GM18507 (cell line): ENCODE measurements around the gene SUGCT.
"Not testable (repeated sequence)": the region's sequence is repeated elsewhere in the genome, so short reads cannot be mapped to it uniquely, and the experiment has no call there.

Experiments used
- DNase-seq: peaks from one replicate; pipeline ENCODE4 v3.0.0; 2011; ENCODE audit warnings: low read depth; ENCODE audit not compliant: insufficient read length; ENCODE audit errors: extremely low spot score
- FAIRE-seq: peaks from 2 replicates; lab custom pipeline; 2011; peaks lifted over from hg19 to GRCh38; lab: Jason Lieb, UNC

Gene SUGCT

DNA sequence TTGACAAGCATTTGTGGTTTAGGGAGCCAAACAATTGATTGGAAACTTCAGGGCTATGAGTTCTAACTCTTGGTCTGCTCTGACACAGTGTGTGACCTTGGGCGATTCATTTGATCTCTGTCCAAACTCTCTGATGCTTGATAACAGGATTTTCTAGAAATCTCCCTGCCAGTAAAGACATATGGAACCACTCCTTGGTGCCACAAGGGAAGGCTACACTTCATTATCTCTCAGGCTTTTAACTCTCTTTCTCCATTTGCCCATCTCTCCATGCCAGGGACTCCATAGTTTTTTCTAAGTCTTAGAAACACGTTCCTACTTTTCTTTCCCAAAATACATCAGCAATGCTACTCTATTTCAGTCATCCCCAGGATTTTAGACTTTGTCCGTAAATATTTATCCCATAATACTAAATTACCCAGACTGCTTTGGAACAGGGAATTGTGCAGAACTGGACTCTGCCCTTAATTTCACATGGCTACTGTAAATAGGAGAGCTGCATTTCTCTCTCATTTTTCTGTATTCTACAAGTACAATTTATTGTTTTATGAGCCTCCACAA, 488.2 kb downstream of the SUGCT start:
- FAIRE-seq, result no peak

DNA sequence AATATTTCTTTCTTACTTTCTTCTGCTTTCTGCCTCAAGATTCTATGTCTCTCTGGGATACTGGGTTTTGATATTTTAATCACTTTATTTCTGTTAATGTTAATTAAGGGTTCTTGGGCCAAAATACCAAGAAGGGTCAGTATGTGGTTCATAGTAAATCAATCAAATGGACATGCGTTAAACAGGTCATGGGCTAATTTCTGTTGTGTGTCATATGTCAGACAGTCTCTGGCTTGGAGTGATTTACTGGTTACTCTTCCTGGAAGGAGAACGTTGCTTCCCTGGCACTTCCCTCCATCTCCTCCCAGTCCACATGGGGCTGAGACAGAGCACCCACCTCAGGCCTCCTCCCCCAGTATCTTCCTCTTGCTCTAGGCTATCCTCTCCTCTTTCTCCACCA, 489.1 kb downstream of the SUGCT start:
- FAIRE-seq (no peak), DNase-seq (no peak)

More for the DNA sequence above, 488.2 kb downstream of the SUGCT start:
- DNase-seq, result no peak

DNA sequence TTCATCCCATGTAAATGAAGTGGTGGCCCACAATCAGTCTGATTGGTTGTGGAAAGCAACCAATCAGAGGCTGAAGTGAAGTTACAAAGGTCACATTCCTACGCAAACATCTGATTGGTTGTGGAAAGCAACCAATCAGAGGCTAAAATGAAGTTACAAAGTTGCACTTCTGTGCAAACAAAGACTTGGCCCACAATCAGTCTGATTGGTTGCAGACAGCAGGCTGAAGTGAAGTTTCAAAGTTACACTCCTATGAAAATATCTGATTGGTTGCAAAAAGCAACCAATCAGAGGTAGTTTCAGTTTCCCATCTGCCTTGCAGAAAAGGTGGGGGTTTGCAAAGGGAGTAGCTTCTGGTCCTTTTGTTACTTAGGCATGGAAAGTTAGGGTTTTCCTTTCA, 492.6 kb downstream of the SUGCT start:
- not testable (repeated sequence) for DNase-seq, FAIRE-seq

DNA sequence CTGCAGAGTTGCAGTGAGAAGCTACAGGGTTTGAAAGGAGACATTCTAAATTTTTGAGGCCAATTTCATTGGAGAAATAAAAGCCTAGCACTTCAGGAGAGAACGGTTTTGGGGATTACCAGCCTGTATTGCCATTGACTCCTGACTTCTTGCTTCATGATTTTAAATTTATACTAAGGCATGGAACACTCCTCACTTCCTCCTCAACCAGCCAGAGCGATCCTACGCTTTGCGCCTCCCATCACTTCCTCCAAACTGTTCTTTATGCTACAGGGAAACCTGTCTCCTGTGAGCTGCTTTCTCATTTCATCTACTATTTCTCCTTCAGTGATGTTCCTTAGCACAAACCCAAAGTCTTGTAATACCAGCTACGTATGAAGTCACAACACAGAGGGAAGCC, 495.1 kb downstream of the SUGCT start:
- FAIRE-seq (no peak), DNase-seq (no peak)

DNA sequence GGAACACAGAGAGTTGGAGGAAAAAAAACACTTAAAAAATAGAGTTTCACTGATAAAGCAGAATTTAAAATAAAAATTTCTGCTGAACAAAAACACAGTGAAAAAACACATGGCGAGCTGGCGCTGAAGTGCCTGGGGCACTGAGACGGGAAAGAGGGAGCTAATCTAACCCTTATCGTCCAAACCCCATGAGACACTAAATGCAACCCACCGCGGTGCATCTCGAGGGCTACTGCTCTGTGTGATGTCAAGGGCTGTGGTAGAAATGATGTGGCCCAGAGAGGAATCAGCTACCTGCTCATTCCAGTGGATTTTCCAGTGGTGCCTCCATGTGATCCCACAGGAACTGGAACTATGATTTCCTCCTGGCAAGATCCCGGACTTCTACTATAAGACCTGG, 499.3 kb downstream of the SUGCT start:
- no peak for FAIRE-seq
- no peak for DNase-seq

DNA sequence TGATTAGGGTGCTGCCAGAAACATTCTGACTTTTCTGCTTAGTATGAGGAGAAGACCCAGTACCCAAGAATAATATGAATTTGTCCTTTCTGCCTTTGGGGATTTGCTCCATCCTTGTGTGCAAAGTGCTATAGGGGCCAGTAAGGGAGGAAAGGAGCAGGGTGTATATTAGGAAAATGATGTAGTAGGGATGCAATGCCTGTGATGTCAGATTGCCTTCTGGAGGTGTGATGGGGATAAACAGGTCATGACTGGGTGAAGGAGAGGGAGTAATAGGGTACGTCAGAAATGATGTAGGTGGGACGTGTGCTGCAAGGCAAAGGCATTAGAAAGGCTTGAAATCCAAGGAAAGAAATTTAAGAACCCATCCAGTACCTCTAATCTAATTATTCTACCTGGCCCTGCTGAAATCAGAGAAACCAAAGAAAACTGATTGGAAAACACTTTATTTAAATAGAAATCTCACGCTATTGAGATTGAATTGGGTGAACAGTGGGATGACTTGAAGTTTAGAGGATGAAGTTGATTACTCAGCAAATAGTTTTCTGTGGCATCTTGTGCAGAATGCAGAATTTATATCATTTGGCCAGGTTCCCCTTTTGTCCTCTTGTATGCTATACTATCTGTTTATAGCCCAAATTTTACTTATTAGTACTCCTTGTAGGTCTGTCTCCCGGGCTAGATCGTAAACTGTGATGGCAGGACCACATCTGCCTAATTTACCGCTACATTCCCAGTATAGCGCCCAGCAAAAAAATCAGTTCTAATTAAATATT, 503.9 kb downstream of the SUGCT start:
- DNase-seq (no peak), FAIRE-seq (no peak)

DNA sequence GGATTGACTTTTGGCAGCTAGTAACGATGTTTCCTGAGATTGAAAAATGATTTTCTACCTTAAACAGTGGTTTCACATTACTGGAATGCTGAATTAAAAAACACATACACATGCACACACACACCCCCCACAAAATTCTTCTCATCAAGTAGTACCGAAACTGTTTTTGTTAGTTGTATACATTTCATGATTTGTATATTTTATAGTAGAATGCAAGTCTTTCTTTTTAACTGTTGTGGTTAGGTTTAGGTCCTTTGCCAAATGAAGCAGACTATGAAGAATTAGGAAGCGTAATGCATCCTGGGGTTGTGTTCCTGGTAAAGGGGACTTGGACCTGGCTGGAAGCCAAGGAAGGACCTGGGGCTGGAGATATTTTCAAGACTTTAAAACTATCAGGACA, 505.8 kb downstream of the SUGCT start:
- FAIRE-seq, result no peak
- no peak for DNase-seq

DNA sequence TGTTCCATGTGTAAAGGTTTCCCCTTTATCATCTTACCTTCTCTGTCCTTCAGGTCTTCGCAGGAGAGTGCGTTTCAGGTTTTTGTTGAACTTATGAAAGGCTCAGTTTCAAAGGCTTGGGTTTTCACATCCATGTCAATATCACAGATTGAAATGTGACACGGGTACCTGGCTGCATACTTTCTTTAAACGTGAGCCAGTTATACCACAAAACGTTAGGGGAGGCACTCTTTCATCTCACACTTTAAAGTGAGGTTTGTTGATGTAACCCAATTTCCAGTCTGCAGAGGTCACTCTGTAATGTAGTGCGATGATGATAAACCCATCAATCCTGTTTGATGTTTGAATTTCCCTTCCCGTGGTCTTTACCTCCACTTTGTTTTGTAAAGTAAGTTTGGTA, 506.9 kb downstream of the SUGCT start:
- no peak for FAIRE-seq
- DNase-seq, result no peak

DNA sequence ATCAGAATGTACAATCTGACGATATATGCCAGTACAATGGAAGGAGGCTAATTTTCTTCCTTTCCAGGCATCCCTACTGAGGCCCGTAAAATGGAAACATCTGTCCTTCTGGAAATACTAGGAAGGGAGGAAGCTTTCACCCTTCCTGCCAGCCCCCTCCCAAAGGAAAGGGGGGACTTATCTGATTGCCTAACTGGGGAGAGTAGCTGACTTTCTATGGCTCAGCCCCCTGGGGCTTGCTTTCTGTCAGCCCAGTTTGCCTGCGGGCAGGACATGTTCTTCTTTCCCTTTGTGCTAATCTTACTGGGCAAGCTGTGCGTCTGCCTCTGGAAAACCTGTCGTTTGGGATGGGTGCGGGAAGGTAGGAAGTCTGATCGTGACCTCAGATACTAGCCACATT, 508.9 kb downstream of the SUGCT start:
- DNase-seq (no peak), FAIRE-seq (no peak)

DNA sequence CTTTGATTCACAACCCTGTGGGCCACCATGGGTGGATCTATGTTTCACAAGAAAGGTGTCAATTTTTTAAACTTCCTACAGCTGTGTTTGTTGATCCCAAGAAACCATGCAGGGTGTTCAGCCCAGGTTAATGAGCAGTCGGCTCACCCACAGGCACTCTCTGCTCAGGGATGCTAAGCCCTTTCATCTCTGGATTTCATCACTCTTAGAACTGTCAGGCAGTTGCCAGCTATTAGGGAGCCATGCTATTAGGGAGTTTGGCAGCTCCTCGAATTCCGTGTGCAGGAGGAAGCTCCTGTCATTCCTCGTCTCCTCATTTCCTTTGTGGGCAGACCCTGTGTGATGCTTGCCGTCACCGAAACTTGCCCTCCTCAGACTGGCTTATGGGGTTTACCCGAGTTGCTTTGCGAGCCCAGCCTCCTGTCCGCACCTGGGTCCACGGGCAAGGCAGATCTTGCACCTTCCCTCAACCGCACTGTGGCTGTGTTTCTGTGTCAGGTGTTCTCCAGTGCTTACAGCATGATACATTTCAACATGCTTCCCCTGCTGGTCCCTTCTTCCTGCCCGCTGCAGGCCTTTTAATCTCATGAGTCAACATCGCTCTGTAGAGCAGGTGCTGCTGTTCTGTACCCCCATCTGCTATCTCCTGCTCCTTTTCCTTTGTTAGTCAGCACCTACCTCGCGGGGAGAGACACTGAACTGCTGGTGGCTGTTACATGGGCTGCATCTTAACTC, 509.8 kb downstream of the SUGCT start:
- FAIRE-seq (no peak), DNase-seq (no peak)

DNA sequence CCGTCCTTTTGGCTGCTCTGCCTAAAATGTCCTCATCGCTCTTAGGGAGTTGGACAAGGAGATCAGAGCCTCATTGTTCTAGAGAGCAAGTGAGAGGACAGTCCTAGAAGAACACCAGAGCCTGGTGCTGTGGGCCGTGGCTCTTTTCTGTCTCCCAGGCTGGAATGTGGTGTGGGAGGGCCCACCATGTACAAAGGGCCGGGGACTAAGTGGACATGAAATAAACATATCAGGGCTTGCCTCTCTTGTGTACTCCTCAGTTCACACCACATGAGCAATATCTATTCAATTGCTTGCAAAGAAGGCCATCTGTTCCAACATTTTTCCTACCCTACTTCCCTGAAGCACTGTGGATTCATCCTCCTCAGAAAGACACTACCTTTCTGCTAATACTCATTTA, 510.4 kb downstream of the SUGCT start:
- FAIRE-seq (no peak), DNase-seq (no peak)

DNA sequence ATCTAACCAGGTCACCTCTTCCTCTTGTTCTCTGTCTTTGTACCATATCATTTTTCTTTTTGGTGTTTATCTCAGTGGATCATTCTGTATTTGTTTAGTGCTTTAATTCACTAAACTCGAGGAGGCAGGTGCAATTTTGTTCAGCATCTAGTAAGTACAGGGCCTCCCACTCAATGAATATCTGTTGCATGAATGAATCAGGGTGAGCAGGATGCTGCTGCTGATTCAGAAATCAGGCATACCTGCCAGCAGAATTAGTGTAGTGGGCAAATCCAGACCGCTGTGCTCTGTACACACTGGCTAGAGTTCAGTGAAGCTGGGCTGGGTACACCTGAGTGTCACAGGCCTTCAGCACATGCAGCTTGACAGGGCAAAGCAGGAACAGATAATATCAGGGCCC, 511.9 kb downstream of the SUGCT start:
- FAIRE-seq (no peak), DNase-seq (no peak)

DNA sequence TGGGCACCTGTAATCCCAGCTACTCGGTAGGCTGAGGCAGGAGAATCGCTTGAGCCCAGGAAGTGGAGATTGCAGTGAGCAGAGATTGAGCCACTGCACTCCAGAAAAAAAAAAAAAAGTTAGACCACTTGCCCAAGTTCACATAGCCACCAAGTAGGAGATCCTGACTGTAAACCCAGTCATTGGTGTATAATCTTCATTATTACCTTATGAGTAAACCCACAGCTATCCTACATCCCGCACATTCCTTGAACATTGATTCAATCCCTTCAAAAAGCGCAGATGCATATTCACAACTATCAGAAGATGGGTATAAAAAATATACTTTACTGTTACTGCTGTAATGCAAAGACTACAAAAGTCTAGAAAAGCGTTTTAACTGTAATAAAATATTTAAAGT, 512.9 kb downstream of the SUGCT start:
- no peak for FAIRE-seq
- DNase-seq, result no peak

DNA sequence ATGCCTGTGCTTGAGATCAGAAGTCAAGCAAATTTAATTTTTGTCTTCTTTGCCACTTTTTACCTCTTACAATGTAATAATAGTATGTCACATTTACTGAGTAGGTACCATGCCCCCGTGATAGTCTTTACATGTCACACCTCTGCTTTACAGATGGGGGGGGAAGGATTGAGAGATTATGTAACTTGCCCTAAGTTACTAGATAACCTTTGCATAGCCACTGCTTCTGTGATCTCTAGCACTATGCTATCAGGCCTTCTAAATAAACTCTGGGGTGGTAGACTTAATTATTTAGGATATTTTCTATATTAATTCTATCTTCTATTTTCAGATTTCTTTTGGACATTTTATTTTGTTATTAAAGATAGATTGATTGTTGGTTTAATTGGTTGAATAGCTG, 514.4 kb downstream of the SUGCT start:
- DNase-seq, result no peak
- no peak for FAIRE-seq

DNA sequence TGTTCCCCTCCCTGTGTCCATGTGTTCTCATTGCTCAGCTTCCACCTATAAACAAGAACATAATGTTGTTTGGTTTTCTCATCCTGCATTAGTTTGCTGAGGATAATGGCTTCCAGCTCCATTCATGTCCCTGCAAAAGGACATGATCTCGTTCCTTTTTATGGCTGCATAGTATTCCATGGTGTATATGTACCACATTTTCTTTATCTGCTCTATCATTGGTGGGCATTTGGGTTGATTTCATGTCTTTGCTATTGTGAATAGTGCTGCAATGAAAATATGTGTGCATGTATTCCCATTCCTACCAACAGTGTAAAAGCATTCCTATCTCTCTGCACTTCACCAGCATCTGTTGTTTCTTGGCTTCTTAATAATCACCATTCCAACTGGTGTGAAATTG, 516.1 kb downstream of the SUGCT start:
- DNase-seq, FAIRE-seq: not testable (repeated sequence)

DNA sequence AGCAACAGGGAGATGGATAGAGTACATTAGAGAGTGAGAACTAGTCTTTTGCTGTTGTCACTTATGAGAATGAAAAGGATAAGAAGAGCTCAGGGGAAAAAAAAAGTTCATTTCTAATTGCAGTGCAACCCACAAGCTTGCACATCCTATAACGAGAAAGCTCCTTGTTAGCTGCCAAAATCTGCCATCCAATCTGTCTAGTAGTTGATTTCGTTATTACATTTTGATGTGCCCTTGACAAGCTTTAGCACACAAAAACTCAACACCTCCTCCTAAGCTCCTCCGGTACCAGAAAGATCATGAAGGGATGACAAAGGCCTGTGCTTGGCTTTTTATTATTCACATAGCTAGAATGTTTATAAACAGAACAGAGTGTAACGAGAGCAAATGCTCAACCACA, 519.4 kb downstream of the SUGCT start:
- FAIRE-seq, result no peak
- DNase-seq, result no peak

DNA sequence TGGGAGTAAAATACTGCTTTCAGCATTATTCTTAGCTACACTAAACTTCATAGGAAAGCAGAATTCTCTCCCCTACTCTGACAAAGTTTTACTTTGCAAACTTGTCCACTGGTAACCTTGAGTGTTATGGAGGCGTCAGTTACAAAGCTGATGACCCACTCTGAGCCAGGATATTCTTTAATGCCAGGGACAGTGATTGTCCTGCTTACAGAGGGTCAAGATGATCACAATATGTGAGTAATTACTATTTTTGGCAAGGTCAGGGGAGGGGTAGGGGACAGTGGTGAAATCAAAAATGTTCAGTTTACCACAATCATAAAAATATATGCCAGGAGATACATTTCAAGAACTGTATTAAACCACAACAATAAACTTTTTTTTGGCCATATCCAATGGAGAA, 520.6 kb downstream of the SUGCT start:
- FAIRE-seq, result no peak
- DNase-seq, result no peak

DNA sequence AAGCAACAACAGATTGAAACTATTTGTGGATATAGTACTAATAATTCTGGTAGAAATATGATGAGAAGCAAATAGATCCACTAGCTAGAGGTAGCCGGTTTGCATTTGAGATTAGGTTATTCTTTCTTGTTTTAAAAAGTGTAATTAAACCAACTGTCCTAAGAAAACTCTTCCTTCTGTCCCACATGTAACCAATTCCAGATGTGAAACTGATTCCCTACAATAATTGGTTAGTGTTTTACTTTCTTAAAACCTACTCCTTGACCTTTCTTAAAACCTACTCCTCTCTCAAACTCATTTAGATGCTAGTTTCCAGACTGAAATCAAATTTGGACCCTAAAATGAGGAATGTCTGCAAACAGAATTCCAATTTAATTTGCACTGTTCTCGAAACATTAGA, 521.5 kb downstream of the SUGCT start:
- FAIRE-seq (no peak), DNase-seq (no peak)

DNA sequence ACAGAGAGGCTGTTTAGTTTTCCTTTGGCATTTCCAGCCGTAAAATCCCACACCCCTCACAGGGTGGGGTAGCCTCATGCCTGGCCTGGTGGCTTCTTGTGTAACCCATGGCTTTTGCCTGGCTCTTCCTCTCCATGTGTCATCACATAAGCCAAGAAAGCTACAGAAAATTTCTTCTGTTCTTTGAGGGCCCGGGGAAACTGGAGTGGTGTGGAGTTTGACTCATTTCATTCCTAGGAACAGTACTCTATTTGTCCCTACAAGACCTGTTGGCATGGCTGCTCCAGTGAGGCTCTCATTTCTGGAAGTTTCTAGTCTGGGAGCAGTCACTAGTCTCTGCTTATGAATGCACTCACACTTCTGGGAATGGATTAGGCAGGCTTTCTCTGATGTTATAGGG, 523.9 kb downstream of the SUGCT start:
- DNase-seq (no peak), FAIRE-seq (no peak)

DNA sequence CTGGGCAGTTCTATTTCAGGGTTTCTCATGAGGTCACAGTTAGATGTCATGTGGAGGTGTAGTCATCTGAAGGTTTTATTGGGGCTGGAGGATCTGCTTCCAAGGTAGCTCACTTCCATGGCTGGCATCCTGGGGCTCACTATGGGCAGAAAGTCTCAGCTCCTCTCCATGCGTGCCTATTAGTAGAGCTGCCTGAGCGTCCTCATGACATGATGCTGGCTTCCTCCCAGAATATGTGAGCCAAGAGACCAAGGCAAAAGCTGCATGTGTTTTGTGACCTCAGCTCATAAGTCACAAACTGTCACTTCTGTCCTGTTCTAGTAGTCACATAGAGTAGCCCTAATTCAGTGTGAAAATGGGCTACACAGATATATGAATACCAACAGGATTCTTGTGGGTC, 524.4 kb downstream of the SUGCT start:
- FAIRE-seq, result no peak
- DNase-seq, result no peak

DNA sequence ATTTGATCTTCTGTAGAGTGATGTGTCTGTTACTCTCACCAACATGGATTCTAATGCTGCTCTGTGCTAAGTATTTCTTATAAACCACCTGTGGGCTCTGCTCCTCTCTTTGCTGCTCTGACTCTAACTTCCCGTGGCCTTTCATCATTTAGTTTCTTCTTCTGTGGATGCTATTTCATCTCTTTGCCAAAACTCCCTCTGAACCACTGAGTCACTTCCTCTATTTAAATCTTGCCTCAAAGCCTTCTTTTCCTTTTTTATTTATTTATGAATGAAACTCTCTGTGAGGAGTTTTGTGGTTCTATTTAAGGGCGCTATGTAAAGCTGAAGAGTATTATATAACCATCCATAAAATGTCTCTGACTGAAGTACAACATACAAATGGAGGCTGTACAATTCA, 538.5 kb downstream of the SUGCT start:
- FAIRE-seq (no peak), DNase-seq (no peak)
